GM18511 (cell line): ENCODE measurements around the gene HOXC10.

Source experiments
- ATAC-seq: cut with Tn5 transposase; IDR thresholded peaks from one replicate; pipeline ENCODE4 v1.9.1; 2021; ENCODE audit warnings: mild to moderate bottlenecking, moderate library complexity; ENCODE audit not compliant: unreplicated experiment

Gene HOXC10

GRCh38 chr12:53989227-53990113 lies 4.5 kb downstream of the HOXC10 start:
- no peak for ATAC-seq

DNA sequence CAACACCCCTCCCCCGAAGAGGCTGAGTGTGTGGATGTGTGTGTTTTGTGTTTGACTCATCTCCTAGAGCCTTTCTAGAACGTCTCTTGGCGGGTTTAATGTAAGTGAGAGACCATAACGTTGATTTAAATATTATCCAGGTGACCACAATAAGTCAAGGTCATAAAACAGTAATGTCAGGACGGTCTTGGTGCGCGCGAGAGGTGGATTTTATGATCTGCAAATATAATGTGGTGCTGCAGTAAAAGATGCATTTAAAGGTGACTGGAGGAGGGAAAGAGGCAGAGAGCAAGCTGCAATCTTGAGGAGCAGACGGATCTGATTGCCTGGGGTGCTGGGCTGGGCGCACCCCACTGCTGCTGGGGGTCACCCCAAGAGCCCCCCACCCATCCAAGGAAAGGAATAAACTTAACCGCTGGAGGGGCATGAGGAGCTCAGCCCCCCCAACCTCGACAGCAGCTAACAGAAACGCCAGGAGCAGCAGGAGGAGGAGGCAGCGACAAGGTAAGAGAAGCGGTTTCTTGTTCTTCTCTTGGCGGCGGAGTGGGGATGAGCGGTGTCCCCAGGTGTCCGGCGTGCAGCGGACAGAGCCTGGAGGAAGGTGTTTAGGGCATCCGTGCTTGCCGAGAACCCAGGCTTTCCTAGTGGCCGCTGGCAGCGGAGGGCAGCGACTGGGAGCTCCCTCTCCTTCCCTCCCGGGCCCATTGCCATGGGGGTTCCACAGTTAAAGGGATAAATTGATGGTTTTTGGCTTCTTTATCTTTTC lies 5.5 kb downstream of the HOXC10 start:
- no peak for ATAC-seq

GRCh38 chr12:53991077-53991460 lies 6.1 kb downstream of the HOXC10 start:
- no peak for ATAC-seq

GRCh38 chr12:53992377-53992889 lies 7.5 kb downstream of the HOXC10 start:
- no peak for ATAC-seq

DNA sequence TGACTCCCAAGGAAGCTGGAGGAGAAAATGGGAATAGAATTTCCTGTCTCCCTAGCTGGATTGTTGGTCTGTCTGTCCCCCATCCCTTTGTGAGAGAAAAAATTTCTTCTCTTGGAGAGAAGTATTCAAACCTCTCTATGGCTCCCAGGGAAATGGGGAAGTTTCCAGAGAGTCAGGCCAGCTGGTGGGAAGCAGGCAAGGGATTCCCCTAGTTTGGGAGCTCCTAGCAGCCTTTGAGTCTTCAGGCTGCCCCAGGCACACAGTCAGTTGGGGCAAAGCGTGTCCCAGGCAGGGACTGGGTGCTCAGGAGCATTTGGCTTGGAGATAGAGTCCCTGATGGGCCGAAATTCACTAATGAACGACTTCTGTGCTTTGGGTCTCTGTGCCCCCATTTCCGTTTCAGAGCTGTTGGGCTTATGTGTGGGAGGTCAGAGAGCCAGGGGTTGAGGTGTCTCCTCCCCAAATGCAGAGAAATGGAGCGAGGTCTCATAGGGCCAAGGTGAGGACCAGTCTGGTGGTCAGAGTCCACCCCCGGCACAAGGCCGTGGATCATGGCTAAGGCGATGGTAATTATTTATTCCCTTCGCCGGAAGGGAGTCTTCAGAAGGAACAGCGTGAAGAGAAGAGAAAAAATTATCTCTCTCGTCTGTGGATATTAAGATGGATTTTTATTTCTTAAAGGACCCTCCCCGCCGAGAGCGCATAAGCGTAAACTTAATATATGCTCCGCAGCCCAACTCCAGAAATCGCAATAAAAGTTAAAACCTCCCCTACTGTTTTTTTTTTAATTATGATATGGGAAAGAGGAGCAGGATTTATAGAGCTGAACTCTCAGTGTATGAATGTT lies 8.4 kb downstream of the HOXC10 start:
- ATAC-seq, result no peak

GRCh38 chr12:53994009-53994263 lies 9.0 kb downstream of the HOXC10 start:
- ATAC-seq, result no peak

DNA sequence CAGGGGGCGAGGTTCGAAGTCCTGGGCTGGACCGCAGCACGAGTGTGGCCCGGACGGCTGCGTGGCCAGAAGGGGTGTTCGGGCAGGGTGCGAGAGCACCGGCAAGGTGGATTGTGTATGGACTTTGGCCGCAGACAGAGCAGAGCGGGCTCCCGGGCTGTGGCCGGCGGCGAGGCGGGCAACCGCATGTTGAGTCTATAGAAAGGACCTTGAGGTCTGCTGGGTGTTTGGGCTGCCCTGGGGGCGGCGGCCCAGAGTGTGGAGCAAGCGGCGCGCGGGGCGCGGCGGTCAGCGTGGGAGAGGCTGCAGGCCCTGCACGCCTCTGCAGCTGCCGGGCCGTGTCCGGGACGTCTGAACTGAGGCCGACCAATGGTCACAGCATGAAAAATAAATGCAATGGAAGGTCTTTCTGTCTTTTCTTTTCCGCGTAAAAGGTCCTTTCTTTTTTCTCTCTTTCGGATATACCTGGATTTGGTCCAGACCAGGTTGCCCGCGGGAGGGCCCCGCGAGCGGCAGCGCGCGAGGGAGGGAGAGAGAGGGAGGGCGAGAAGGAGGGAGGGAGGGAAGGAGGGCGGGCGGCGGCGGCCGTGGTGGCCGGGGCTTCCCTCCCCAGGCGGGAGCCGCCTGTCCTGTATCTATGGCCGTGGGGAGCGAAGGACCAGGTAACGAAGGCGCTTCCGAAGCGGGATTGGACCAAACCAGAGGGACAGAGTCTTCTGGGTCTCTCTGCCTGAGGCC lies 9.5 kb downstream of the HOXC10 start:
- ATAC-seq, result no peak

DNA sequence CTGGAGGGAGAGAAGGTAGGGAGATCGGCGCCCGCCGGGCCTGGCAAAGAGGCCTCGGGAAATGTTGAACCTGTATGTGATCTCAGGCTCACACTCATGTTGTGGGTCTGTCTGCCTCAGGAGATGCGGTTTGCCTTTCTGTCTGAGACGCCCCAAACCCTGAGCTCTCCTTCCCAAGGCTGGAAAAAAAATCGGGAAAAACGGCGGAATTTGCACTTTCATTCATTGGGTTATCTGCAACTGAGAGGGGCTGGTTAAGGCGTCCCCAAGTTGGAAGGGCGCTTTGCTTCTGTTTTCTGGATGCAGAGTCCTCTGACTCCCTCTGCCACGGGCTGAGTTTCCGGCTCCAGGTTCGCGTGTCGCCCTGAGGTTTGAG lies 10.0 kb downstream of the HOXC10 start:
- ATAC-seq, result no peak

DNA sequence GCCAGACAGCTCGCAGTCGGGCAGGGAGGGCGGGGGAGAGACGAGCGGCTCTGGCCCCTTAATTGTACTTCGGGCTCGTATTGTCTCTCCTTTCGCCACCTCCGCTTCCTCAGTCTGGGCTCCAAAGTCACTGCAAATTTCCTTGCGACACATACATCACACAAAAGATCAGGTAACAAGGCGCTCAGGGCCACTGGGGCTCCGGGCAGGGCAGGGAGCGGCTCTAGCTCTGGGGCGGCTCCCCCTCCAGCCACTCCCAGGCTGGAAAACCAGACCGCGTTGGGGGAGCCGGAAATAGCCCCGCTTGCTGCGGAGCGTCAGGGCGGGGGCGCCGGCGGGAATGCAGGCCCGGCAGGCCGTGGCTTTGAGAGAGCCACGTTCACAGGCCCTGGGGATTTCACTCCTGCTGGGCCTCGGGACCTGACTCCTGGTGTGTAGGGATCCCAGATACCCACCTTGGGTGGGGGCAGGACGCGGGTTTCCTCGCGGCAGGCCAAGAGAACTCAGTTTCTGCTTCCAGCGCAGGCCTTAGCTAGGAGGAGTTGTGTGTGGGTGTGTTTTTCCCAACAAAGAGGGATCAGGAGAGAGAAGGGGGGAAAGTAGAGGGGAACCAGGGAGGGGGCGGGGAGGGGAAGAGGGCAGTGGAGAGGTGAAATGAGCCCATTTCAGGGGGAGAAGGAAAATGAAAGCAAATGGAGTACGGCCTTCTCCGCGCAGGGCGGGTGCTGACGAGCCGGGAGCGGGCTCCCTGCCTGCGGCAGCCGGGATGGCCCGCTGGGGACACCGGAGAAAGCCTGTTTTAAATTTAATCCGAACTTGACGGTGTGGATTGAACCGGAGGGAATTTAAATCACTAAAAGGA lies 10.7 kb downstream of the HOXC10 start:
- no peak for ATAC-seq

- ATAC-seq, result no peak
Observed at GRCh38 chr12:53996240-53997203, 11.6 kb downstream of the HOXC10 start.

GRCh38 chr12:53997204-53998109 lies 12.5 kb downstream of the HOXC10 start:
- no peak for ATAC-seq

DNA sequence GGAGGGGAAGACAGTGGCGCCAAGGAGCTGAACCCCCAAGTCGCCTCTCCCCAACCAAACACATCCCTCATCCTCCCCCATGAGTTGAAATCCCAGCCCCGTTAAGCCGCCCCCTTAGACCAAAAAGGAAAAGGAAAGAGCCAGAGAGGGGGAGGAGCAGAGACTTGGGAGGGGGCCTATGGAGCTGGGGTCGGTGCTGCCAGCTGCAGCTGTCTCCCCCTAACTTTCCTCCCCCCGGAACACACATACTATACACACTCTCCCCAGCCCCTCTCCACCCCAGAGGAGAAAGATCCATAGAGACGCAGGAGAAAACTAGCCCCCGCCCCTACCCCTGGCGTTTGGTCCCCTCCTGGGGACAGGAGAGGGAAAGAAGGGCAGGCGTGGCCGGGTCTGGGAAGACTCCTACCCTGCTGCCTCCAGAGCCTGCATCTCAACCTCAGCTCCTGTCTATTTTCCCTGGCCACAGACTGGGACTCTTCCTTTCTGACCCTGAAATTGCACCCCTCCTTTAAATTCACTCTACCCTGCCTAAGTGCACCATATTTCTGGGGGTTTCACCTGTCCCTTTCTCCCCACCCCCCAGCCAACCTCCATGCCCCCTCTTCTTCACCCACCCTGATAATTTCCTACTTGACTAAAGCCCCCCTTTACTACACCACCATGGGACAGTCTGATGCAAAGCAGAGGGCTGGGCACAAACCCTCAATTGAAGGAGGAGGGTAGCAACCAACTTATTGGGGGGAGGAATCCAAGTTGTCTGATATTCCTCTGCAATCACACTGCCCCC lies 13.4 kb downstream of the HOXC10 start:
- ATAC-seq, result no peak

GRCh38 chr12:53998900-53999236 lies 13.9 kb downstream of the HOXC10 start:
- ATAC-seq, result no peak

- no peak for ATAC-seq
Observed at GRCh38 chr12:53999559-54000115, 14.7 kb downstream of the HOXC10 start.

GRCh38 chr12:54000116-54001114 lies 15.5 kb downstream of the HOXC10 start, which contains the start of gene HOXC9:
Gene HOXC9 (plus strand): TSS chr12:54000161. CDS start chr12:54000189, 28 bp downstream.
- ATAC-seq, result no peak
